ENCODE data around the gene LFNG. TPM values are rescaled to one million over a fixed set of nuclear protein-coding genes. Genes with fewer than 3 reads are reported as not detected.

The LFNG gene
- total RNA-seq, 2 donors from 2014 or later = 16.0 to 47.2 TPM

DNA sequence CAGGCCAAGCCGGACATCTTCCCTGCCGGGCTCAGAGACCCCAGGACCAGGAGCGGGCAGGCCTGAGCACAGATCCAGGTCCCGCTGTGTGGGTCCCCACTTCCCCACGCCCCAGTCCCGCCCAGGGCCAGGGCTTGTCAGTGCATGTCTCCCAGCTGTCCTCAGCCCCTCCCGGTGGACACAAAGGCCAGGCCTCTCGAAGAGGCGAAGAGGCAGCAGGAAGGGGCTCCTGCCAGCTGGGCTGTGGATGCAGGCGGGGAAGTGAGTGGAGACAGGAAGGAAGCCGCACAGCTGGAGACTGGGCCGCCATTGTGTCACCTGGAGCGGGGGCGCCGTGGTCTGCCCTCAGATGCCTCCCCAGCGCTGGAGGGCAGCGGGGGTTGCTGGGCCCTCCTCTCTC, 48.2 kb upstream of the LFNG start:
- Histone ChIP-seq H3K4me3 (ENCODE audit: low read length) (no peak overlapping the region), H3K27ac (ENCODE audit: low read depth, low read length) (peak overlapping the region; percentile 32), H3K4me1 (ENCODE audit: control insufficient read depth, insufficient read depth, low read length) (no peaks in the 10 kb centered on the region), H3K9ac (ENCODE audit: extremely low read depth, low read length, poor library complexity, severe bottlenecking) (no peak overlapping the region), H3K36me3 (ENCODE audit: control insufficient read depth, insufficient read depth, low read length) (no peaks in the 10 kb centered on the region), H3K27me3 (ENCODE audit: control insufficient read depth, insufficient read depth, low read length, poor library complexity, severe bottlenecking) (no peaks in the 10 kb centered on the region), H3K9me3 (ENCODE audit: control insufficient read depth, low read length) (no peaks in the 10 kb centered on the region)
- TF ChIP-seq, protein P1, sequence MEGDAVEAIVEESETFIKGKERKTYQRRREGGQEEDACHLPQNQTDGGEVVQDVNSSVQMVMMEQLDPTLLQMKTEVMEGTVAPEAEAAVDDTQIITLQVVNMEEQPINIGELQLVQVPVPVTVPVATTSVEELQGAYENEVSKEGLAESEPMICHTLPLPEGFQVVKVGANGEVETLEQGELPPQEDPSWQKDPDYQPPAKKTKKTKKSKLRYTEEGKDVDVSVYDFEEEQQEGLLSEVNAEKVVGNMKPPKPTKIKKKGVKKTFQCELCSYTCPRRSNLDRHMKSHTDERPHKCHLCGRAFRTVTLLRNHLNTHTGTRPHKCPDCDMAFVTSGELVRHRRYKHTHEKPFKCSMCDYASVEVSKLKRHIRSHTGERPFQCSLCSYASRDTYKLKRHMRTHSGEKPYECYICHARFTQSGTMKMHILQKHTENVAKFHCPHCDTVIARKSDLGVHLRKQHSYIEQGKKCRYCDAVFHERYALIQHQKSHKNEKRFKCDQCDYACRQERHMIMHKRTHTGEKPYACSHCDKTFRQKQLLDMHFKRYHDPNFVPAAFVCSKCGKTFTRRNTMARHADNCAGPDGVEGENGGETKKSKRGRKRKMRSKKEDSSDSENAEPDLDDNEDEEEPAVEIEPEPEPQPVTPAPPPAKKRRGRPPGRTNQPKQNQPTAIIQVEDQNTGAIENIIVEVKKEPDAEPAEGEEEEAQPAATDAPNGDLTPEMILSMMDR (conservative IDR thresholded peaks at IDR 0.05) = no peak
- peaks cover 2% of the 10 kb centered on the region for H3K4me1 Mint-ChIP-seq
- no peaks in the 10 kb centered on the region for H3K9me3 Mint-ChIP-seq
- no peaks in the 10 kb centered on the region for H3K27me3 Mint-ChIP-seq (ENCODE audit: insufficient read depth)
- H3K4me3 Mint-ChIP-seq = no peak overlapping the region
- no peak overlapping the region for H3K27ac Mint-ChIP-seq
- peak; percentile 76 for DNase-seq
- 80 to 82% methylated on average over 9 to 17 of the region's 17 CpGs for WGBS, 2 experiments (ENCODE audit: insufficient coverage in 1 of 2, insufficient read length in 1 of 2)
- H3K36me3 Mint-ChIP-seq (ENCODE audit: low read depth) = no peaks in the 10 kb centered on the region

DNA sequence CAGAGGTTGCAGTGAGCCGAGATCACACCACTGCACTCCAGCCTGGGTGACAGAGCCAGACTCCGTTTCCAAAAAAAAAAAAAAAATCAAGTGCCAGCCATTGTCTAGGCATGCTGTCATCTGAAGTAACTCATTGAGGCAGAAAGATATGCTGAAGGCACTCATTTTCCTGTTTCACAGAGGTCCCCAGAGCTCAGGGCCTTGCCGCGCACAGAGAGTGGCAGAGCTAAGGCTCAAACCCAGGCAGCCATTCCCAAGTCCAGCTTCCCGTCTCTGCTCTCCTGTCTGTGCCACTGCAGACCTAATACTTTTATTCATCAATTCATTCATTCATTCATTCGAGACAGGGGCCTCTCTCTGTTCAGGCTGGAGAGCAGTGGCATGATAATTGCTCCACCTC, 46.8 kb upstream of the LFNG start:
- WGBS, 2 experiments (ENCODE audit: insufficient coverage in 1 of 2, insufficient read length in 1 of 2) = 93 to 95% methylated on average over 5 to 6 of the region's 6 CpGs
- H3K4me3 ChIP-seq (ENCODE audit: low read length) = no peak overlapping the region
- DNase-seq = peak; percentile 53
- Mint-ChIP-seq H3K4me1 (peaks cover 2% of the 10 kb centered on the region), H3K9me3 (no peaks in the 10 kb centered on the region), H3K4me3 (no peak overlapping the region), H3K27ac (no peak overlapping the region), H3K27me3 (ENCODE audit: insufficient read depth) (no peaks in the 10 kb centered on the region), H3K36me3 (ENCODE audit: low read depth) (no peaks in the 10 kb centered on the region)
- no peaks in the 10 kb centered on the region for H3K4me1 ChIP-seq (ENCODE audit: control insufficient read depth, insufficient read depth, low read length)
- H3K27me3 ChIP-seq (ENCODE audit: control insufficient read depth, insufficient read depth, low read length, poor library complexity, severe bottlenecking) = no peaks in the 10 kb centered on the region
- H3K27ac ChIP-seq (ENCODE audit: low read depth, low read length) = no peak overlapping the region
- TF ChIP-seq, protein P1 (conservative IDR thresholded peaks at IDR 0.05) = no peak
- H3K9me3 ChIP-seq (ENCODE audit: control insufficient read depth, low read length) = no peaks in the 10 kb centered on the region
- no peaks in the 10 kb centered on the region for H3K36me3 ChIP-seq (ENCODE audit: control insufficient read depth, insufficient read depth, low read length)
- no peak overlapping the region for H3K9ac ChIP-seq (ENCODE audit: extremely low read depth, low read length, poor library complexity, severe bottlenecking)

DNA sequence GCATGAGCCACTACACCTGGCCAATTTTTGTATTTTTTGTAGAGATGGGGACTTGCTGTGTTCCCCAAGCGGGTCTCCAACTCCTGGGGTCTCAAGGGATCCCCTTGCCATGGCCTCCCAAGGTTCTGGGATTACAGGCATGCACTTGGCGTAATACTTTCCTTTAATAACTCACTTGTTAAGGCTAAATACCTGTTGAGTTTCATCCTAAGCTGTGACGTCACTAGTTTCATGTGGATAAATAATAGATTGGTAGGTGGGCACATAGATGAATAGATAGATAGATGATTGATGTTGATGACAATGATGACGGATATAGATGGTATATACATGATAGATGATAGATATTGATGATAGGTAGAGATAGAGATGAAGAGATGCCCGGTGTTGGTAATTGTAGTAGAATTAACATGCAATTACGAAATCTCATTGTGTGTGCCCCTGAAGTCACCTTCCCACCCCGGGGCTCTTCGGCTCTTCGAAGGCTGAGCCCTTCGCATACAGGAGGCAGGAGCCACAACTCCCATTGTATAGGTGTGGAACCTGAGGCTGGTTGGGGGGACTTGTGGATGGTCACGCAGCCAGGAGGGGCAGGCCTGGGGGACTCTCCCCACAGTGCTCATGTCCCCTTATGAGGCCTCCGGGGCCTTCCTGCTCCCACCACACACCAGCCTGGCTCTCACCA, 45.9 kb upstream of the LFNG start:
- Mint-ChIP-seq H3K9me3 (no peaks in the 10 kb centered on the region), H3K4me3 (no peak overlapping the region), H3K36me3 (ENCODE audit: low read depth) (no peaks in the 10 kb centered on the region), H3K27me3 (ENCODE audit: insufficient read depth) (no peaks in the 10 kb centered on the region), H3K4me1 (peaks cover 2% of the 10 kb centered on the region), H3K27ac (no peak overlapping the region)
- Histone ChIP-seq H3K9me3 (ENCODE audit: control insufficient read depth, low read length) (no peaks in the 10 kb centered on the region), H3K36me3 (ENCODE audit: control insufficient read depth, insufficient read depth, low read length) (no peaks in the 10 kb centered on the region), H3K4me1 (ENCODE audit: control insufficient read depth, insufficient read depth, low read length) (no peaks in the 10 kb centered on the region), H3K9ac (ENCODE audit: extremely low read depth, low read length, poor library complexity, severe bottlenecking) (no peak overlapping the region), H3K27me3 (ENCODE audit: control insufficient read depth, insufficient read depth, low read length, poor library complexity, severe bottlenecking) (no peaks in the 10 kb centered on the region), H3K4me3 (ENCODE audit: low read length) (no peak overlapping the region), H3K27ac (ENCODE audit: low read depth, low read length) (no peak overlapping the region)
- no peak for DNase-seq
- TF ChIP-seq, protein P1 (conservative IDR thresholded peaks at IDR 0.05) = no peak
- 95 to 96% methylated on average over 9 to 12 of the region's 12 CpGs for WGBS, 2 experiments (ENCODE audit: insufficient coverage in 1 of 2, insufficient read length in 1 of 2)

Measured in endodermal cell (in vitro differentiated cells).